Tibial nerve (tissue), 3 donors: ENCODE results near the gene AASDHPPT.

Experiments used
- CTCF ChIP-seq, 5 experiments: fragments of 200-600 bp in 3 of 5; fragments of 450-650 bp in 2 of 5; sonication (generic) in 3 of 5; IDR thresholded peaks; one replicate each; pipeline ENCODE4 v1.5.1; 2016 to 2019; ENCODE audit warnings: antibody characterized with exemption in 5 of 5, mild to moderate bottlenecking in 3 of 5, moderate library complexity in 2 of 5
- POLR2A ChIP-seq, 2 donors: fragments of 450-650 bp; IDR thresholded peaks; one replicate each; pipeline ENCODE4 v1.6.1; 2017; ENCODE audit warnings: antibody characterized with exemption in 2 of 2, mild to moderate bottlenecking in 2 of 2, moderate library complexity in 2 of 2

- no peak for TF ChIP-seq CTCF (IDR thresholded peaks at IDR 0.05)
- no peak for TF ChIP-seq POLR2A (IDR thresholded peaks at IDR 0.05)
Measured at GRCh38 chr11:106047631-106048030, 29.8 kb upstream of the AASDHPPT start.
